ENCODE data around the gene LRGUK.

- TF ChIP-seq EZH2 (IDR thresholded peaks at IDR 0.05; ENCODE audit: low read depth, unreplicated experiment) (no peak), POLR2AphosphoS5 (IDR thresholded peaks at IDR 0.05; ENCODE audit: low read depth) (no peak), JUNB (IDR thresholded peaks at IDR 0.05; ENCODE audit: unreplicated experiment) (no peak), CREB1 (CRISPR knock-in tag; IDR thresholded peaks at IDR 0.05; ENCODE audit: low read depth) (no peak), CTCF (conservative IDR thresholded peaks at IDR 0.05; ENCODE audit: low read depth in 2 of 2) (no peak), EZH2phosphoT487 (IDR thresholded peaks at IDR 0.05; ENCODE audit: unreplicated experiment) (no peak), REST (IDR thresholded peaks at IDR 0.05; ENCODE audit: unreplicated experiment) (no peak), ZNF331 (CRISPR knock-in tag; IDR thresholded peaks at IDR 0.05; ENCODE audit: low read depth) (no peak), ZNF462 (CRISPR knock-in tag; IDR thresholded peaks at IDR 0.05) (no peak), ETS1 (IDR thresholded peaks at IDR 0.05) (no peak), ZNF114 (CRISPR knock-in tag; IDR thresholded peaks at IDR 0.05) (no peak)
Measured at GRCh38 chr7:134121632-134122139, 5.5 kb upstream of the LRGUK start.
